ENCODE data around the gene EXOC5.

GRCh38 chr14:57212919-57213318, 55.8 kb downstream of the EXOC5 start:
- TF ChIP-seq POLR2A (IDR thresholded peaks at IDR 0.05; ENCODE audit: low read depth) (no peak), CTCF (IDR thresholded peaks at IDR 0.05) (no peak), POLR2AphosphoS5 (IDR thresholded peaks at IDR 0.05) (no peak)

All from esophagus muscularis mucosa (tissue), 3 donors.